ENCODE data around the gene GGT5.

Gene GGT5

GRCh38 chr22:24214467-24215285, 30.2 kb downstream of the GGT5 start:
- TF ChIP-seq, protein P1, sequence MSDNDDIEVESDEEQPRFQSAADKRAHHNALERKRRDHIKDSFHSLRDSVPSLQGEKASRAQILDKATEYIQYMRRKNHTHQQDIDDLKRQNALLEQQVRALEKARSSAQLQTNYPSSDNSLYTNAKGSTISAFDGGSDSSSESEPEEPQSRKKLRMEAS (IDR thresholded peaks at IDR 0.05) = no peak
- no peak for TF ChIP-seq YY1 (IDR thresholded peaks at IDR 0.05; ENCODE audit: low read depth)
- TF ChIP-seq RAD21 (IDR thresholded peaks at IDR 0.05; ENCODE audit: low read depth) = no peak
- TF ChIP-seq, protein P2, sequence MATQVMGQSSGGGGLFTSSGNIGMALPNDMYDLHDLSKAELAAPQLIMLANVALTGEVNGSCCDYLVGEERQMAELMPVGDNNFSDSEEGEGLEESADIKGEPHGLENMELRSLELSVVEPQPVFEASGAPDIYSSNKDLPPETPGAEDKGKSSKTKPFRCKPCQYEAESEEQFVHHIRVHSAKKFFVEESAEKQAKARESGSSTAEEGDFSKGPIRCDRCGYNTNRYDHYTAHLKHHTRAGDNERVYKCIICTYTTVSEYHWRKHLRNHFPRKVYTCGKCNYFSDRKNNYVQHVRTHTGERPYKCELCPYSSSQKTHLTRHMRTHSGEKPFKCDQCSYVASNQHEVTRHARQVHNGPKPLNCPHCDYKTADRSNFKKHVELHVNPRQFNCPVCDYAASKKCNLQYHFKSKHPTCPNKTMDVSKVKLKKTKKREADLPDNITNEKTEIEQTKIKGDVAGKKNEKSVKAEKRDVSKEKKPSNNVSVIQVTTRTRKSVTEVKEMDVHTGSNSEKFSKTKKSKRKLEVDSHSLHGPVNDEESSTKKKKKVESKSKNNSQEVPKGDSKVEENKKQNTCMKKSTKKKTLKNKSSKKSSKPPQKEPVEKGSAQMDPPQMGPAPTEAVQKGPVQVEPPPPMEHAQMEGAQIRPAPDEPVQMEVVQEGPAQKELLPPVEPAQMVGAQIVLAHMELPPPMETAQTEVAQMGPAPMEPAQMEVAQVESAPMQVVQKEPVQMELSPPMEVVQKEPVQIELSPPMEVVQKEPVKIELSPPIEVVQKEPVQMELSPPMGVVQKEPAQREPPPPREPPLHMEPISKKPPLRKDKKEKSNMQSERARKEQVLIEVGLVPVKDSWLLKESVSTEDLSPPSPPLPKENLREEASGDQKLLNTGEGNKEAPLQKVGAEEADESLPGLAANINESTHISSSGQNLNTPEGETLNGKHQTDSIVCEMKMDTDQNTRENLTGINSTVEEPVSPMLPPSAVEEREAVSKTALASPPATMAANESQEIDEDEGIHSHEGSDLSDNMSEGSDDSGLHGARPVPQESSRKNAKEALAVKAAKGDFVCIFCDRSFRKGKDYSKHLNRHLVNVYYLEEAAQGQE (IDR thresholded peaks at IDR 0.05; ENCODE audit: low read depth) = no peak
- no peak for TF ChIP-seq ZBTB7A (IDR thresholded peaks at IDR 0.05; ENCODE audit: low read depth)
- TF ChIP-seq USF1 (IDR thresholded peaks at IDR 0.05) = no peak
- no peak for TF ChIP-seq CEBPB (IDR thresholded peaks at IDR 0.05)
- no peak for TF ChIP-seq EGR1 (IDR thresholded peaks at IDR 0.05)
- TF ChIP-seq FOXM1 (IDR thresholded peaks at IDR 0.05; ENCODE audit: borderline replicate concordance, low read depth) = no peak
- TF ChIP-seq NFIC (IDR thresholded peaks at IDR 0.05) = no peak
- no peak for TF ChIP-seq CREB1 (IDR thresholded peaks at IDR 0.05; ENCODE audit: low read depth)
- TF ChIP-seq TAF1 (IDR thresholded peaks at IDR 0.05; ENCODE audit: low read depth) = no peak
- no peak for TF ChIP-seq EP300 (IDR thresholded peaks at IDR 0.05; ENCODE audit: borderline replicate concordance)

DNA sequence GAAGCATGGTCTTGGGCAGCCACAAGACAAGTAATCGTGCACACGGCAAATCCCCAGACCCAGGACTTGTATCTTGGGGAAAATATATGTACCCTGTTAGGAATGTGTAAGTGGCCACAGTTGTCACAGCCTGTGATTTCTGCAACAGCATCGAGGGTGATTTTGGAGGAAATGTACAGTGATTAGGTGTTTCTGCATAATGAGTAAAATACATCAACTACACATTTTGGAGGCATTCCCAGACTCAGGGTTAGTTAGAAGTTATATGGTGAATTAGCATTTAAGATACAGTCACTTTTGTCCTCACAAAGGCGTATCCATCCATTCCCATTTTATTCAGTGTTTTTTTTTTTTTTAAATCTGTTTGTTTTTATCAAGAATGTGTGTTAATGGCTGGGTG, 35.2 kb downstream of the GGT5 start:
- TF ChIP-seq CREB1 (IDR thresholded peaks at IDR 0.05; ENCODE audit: low read depth) (no peak), TAF1 (IDR thresholded peaks at IDR 0.05; ENCODE audit: low read depth) (no peak), ZBTB7A (IDR thresholded peaks at IDR 0.05; ENCODE audit: low read depth) (no peak), NFIC (IDR thresholded peaks at IDR 0.05) (no peak), EP300 (IDR thresholded peaks at IDR 0.05; ENCODE audit: borderline replicate concordance) (no peak), TEAD4 (IDR thresholded peaks at IDR 0.05) (no peak), EGR1 (IDR thresholded peaks at IDR 0.05) (no peak), TCF12 (IDR thresholded peaks at IDR 0.05; ENCODE audit: low read depth) (no peak), FOXM1 (IDR thresholded peaks at IDR 0.05; ENCODE audit: borderline replicate concordance, low read depth) (no peak), CEBPB (IDR thresholded peaks at IDR 0.05) (no peak)
- TF ChIP-seq, protein P2 (IDR thresholded peaks at IDR 0.05; ENCODE audit: low read depth) = no peak
- TF ChIP-seq, protein P1 (IDR thresholded peaks at IDR 0.05) = no peak

DNA sequence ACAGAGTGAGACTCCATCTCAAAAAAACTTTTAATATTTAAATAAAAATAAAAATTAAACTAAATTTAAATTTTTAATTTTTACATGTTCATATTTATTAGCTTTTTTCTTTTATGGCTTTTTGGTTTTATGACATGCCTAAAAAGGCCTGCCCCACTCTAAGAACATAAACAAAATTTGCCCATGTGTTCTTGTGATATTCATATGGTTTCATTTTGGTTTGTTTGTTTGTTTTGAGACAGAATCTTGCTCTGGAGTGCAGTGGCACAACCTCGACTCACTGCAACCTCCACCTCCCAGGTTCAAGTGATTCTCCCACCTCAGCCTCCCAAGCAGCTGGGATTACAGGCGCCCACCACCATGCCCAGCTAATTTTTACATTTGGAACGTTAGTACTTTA, 35.9 kb downstream of the GGT5 start:
- TF ChIP-seq, protein P1 (IDR thresholded peaks at IDR 0.05) = no peak

- TF ChIP-seq TEAD4 (IDR thresholded peaks at IDR 0.05) (no peak), TCF12 (IDR thresholded peaks at IDR 0.05; ENCODE audit: low read depth) (no peak), CEBPB (IDR thresholded peaks at IDR 0.05) (no peak), TAF1 (IDR thresholded peaks at IDR 0.05; ENCODE audit: low read depth) (no peak), EGR1 (IDR thresholded peaks at IDR 0.05) (no peak), USF1 (IDR thresholded peaks at IDR 0.05) (no peak), RAD21 (IDR thresholded peaks at IDR 0.05; ENCODE audit: low read depth) (no peak), YY1 (IDR thresholded peaks at IDR 0.05; ENCODE audit: low read depth) (no peak), FOXM1 (IDR thresholded peaks at IDR 0.05; ENCODE audit: borderline replicate concordance, low read depth) (no peak), ZBTB7A (IDR thresholded peaks at IDR 0.05; ENCODE audit: low read depth) (no peak), NFIC (IDR thresholded peaks at IDR 0.05) (no peak)
- TF ChIP-seq, protein P2 (IDR thresholded peaks at IDR 0.05; ENCODE audit: low read depth) = no peak
Observed at GRCh38 chr22:24208012-24208749, 36.7 kb downstream of the GGT5 start.

Measured in Ishikawa (cell line).